ENCODE data around the gene SH3BGRL2.
"Not testable (repeated sequence)": the region's sequence is repeated elsewhere in the genome, so short reads cannot be mapped to it uniquely, and the experiment has no call there.

SH3BGRL2 gene

DNA sequence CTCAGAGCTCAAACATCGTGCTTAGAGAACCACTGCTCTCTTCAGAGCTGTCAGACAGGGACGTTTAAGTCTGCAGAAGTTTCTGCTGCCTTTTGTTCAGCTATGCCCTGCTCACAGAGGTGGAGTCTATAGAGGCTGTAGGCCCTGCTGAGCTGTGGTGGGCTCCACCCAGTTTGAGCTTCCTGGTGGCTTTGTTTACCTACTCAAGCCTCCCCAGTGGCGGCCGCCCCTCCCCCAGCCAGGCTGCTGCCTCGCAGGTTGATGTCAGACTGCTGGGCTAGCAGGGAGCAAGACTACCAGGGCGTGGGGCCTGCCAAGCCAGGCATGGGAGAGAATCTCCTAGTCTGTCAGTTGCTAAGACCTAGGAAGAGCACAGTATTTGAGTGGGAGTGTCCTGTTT, 32.5 kb downstream of the SH3BGRL2 start:
- H3K27ac ChIP-seq (ENCODE audit: extremely low read depth, low read depth, low read length); H3K36me3 ChIP-seq (ENCODE audit: control insufficient read depth in 2 of 2, insufficient read depth in 1 of 2, low read length in 2 of 2); H3K4me3 ChIP-seq (ENCODE audit: low read depth, low read length); POLR2A ChIA-PET; H3K4me1 ChIP-seq (ENCODE audit: control insufficient read depth, insufficient read depth, low read length); H3K9me3 ChIP-seq (ENCODE audit: control insufficient read depth, insufficient read depth, low read depth, low read length): not testable (repeated sequence)
- CTCF ChIA-PET = interaction anchor here (0.7 to 1.6 kb wide), 4 partner anchors 19 to 93 kb away, joined by 3 to 9 read pairs (median 4); no protein-coding TSS in a partner anchor
- TF ChIP-seq ZIC2 (tag by site-specific recombination; IDR thresholded peaks at IDR 0.05) = peak; percentile 65; the same call in 1 of the 2 replicates
- TF ChIP-seq, protein P1, sequence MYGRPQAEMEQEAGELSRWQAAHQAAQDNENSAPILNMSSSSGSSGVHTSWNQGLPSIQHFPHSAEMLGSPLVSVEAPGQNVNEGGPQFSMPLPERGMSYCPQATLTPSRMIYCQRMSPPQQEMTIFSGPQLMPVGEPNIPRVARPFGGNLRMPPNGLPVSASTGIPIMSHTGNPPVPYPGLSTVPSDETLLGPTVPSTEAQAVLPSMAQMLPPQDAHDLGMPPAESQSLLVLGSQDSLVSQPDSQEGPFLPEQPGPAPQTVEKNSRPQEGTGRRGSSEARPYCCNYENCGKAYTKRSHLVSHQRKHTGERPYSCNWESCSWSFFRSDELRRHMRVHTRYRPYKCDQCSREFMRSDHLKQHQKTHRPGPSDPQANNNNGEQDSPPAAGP (tag by site-specific recombination; IDR thresholded peaks at IDR 0.05) = 0 out of 2 replicates have a peak, but pooled peaks have one; percentile 21
- TF ChIP-seq KLF1 (tag by site-specific recombination; IDR thresholded peaks at IDR 0.05) = peak; percentile 60
- 0 out of 2 replicates have a peak, but pooled peaks have one; percentile 21 for TF ChIP-seq OSR2 (tag by site-specific recombination; IDR thresholded peaks at IDR 0.05)

DNA sequence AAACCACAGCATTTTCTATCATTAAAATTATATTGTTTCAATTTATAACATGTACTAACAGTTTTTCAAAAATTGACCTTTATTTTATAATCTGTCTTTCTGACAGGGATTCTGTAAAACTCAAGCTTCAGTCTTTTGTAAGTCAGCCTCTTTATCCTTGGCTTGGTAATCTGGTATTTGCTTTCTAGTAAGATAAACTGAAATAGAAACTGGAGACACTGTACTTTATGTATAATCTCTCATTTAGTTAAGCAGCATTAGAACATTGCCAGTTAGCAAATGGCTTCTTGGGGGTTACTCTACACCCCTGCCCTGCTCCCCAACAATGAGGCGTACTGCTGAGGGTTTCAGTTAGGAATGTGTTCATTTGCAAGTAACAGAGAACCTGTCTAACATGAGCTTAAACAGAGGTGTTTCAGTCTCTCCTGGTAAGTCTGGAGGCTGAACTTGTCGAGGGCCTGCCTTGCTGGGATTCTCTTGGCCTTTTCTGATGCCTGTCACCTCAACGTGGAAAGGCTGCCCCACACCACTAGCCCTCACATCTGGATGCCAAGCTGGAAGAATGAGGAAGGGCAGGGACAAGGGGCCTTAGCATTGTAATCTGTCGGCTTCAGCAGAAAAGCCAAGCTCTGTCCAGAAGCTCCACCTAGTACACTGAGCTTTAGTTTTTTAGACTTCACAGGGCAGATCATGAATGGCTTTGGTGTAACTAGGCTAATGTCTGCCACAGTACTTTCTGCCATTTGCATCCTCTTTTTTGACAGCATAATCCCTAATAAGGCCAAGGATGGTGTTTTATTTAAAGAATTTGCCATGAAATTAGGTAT, 34.8 kb downstream of the SH3BGRL2 start:
- H3K4me1 ChIP-seq (ENCODE audit: control insufficient read depth, insufficient read depth, low read length) = no peaks in the 10 kb centered on the region; the same call in 1 of the 2 replicates
- H3K27ac ChIP-seq (ENCODE audit: extremely low read depth, low read depth, low read length) = no peak overlapping the region
- H3K9me3 ChIP-seq (ENCODE audit: control insufficient read depth, insufficient read depth, low read depth, low read length) = no peaks in the 10 kb centered on the region
- TF ChIP-seq ZNF23 (tag by site-specific recombination; IDR thresholded peaks at IDR 0.05; ENCODE audit: borderline replicate concordance) (no peak), HOXA7 (CRISPR knock-in tag; IDR thresholded peaks at IDR 0.05; ENCODE audit: borderline replicate concordance) (no peak), ZNF248 (tag by site-specific recombination; IDR thresholded peaks at IDR 0.05) (no peak), OVOL3 (tag by site-specific recombination; IDR thresholded peaks at IDR 0.05) (no peak), ZNF184 (tag by site-specific recombination; IDR thresholded peaks at IDR 0.05) (no peak), ZNF121 (tag by site-specific recombination; IDR thresholded peaks at IDR 0.05) (no peak), YY2 (tag by site-specific recombination; IDR thresholded peaks at IDR 0.05) (no peak), KLF16 (tag by site-specific recombination; IDR thresholded peaks at IDR 0.05) (no peak), ZNF843 (tag by site-specific recombination; IDR thresholded peaks at IDR 0.05) (no peak), ZNF239 (tag by site-specific recombination; IDR thresholded peaks at IDR 0.05) (no peak)
- no peak overlapping the region for H3K4me3 ChIP-seq (ENCODE audit: low read depth, low read length)
- no peaks in the 10 kb centered on the region for H3K36me3 ChIP-seq (ENCODE audit: control insufficient read depth in 2 of 2, insufficient read depth in 1 of 2, low read length in 2 of 2)
- POLR2A ChIA-PET = no interaction called here
- CTCF ChIA-PET = interaction anchor here (1.0 to 1.9 kb wide), 5 partner anchors 10 to 112 kb away, joined by 4 to 10 read pairs (median 4); no protein-coding TSS in a partner anchor

DNA sequence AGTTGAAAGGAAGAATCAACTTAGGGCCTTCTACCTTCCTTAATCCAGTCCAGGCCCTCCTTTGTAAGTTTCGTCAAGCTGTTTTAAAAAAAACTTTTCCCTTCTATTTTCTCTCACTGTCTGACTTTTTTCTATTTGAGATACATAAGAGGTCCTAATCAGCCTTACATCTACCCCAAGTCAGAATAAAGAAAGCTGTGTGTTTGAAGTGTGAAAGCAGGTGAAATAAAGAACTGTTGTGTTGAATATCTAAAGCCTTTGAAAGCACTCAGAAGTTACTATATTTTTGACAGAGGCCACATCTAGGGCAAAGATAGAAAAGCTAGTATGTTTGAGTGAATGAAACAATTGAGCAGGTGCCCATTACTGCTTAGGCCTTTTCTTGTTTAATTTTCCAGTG, 35.5 kb downstream of the SH3BGRL2 start:
- Histone ChIP-seq H3K9me3 (ENCODE audit: control insufficient read depth, insufficient read depth, low read depth, low read length) (no peaks in the 10 kb centered on the region), H3K27ac (ENCODE audit: extremely low read depth, low read depth, low read length) (no peak overlapping the region), H3K36me3 (ENCODE audit: control insufficient read depth in 2 of 2, insufficient read depth in 1 of 2, low read length in 2 of 2) (no peaks in the 10 kb centered on the region), H3K4me1 (ENCODE audit: control insufficient read depth, insufficient read depth, low read length) (no peaks in the 10 kb centered on the region; the same call in 1 of the 2 replicates), H3K4me3 (ENCODE audit: low read depth, low read length) (no peak overlapping the region)
- POLR2A ChIA-PET = no interaction called here
- no peak for TF ChIP-seq ZNF239 (tag by site-specific recombination; IDR thresholded peaks at IDR 0.05)
- CTCF ChIA-PET = interaction anchor here (0.8 to 1.9 kb wide), 3 partner anchors 9 to 96 kb away, joined by 3 to 10 read pairs (median 8); no protein-coding TSS in a partner anchor

DNA sequence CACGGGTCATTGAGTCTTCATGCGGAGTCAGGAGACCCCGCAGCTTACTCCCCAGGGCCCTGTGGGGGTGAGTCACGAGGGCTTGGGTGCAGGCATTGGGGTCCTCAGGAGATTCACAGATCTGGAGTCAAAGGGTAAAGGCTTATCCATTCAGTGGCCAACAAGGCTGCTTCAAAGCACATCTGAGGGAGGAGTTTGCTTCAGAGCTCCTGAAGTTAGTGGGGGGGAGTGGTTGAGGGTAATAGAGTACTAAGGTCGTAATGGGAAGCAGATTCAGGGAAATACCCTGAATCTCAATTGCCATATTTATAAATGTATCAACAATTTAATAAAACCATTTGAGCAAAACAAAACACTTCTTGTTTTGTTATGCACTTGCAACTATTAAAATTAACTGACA, 37.3 kb downstream of the SH3BGRL2 start:
- CTCF ChIA-PET = interaction anchor here (0.7 to 1.8 kb wide), 2 partner anchors 25 to 123 kb away, joined by 3 to 5 read pairs; no protein-coding TSS in a partner anchor

More for the DNA sequence above, 37.3 kb downstream of the SH3BGRL2 start:
- Histone ChIP-seq H3K4me3 (ENCODE audit: low read depth, low read length) (no peak overlapping the region), H3K4me1 (ENCODE audit: control insufficient read depth, insufficient read depth, low read length) (no peaks in the 10 kb centered on the region; the same call in 1 of the 2 replicates), H3K27ac (ENCODE audit: extremely low read depth, low read depth, low read length) (no peak overlapping the region), H3K36me3 (ENCODE audit: control insufficient read depth in 2 of 2, insufficient read depth in 1 of 2, low read length in 2 of 2) (no peaks in the 10 kb centered on the region), H3K9me3 (ENCODE audit: control insufficient read depth, insufficient read depth, low read depth, low read length) (no peaks in the 10 kb centered on the region)
- TF ChIP-seq ZNF660 (tag by site-specific recombination; IDR thresholded peaks at IDR 0.05) (no peak), ZNF830 (tag by site-specific recombination; IDR thresholded peaks at IDR 0.05; ENCODE audit: low read depth) (no peak), ZBTB48 (tag by site-specific recombination; IDR thresholded peaks at IDR 0.05) (no peak)
- TF ChIP-seq, protein P2, sequence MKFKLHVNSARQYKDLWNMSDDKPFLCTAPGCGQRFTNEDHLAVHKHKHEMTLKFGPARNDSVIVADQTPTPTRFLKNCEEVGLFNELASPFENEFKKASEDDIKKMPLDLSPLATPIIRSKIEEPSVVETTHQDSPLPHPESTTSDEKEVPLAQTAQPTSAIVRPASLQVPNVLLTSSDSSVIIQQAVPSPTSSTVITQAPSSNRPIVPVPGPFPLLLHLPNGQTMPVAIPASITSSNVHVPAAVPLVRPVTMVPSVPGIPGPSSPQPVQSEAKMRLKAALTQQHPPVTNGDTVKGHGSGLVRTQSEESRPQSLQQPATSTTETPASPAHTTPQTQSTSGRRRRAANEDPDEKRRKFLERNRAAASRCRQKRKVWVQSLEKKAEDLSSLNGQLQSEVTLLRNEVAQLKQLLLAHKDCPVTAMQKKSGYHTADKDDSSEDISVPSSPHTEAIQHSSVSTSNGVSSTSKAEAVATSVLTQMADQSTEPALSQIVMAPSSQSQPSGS (tag by site-specific recombination; IDR thresholded peaks at IDR 0.05; ENCODE audit: low read depth) = no peak
- TF ChIP-seq, protein P3, sequence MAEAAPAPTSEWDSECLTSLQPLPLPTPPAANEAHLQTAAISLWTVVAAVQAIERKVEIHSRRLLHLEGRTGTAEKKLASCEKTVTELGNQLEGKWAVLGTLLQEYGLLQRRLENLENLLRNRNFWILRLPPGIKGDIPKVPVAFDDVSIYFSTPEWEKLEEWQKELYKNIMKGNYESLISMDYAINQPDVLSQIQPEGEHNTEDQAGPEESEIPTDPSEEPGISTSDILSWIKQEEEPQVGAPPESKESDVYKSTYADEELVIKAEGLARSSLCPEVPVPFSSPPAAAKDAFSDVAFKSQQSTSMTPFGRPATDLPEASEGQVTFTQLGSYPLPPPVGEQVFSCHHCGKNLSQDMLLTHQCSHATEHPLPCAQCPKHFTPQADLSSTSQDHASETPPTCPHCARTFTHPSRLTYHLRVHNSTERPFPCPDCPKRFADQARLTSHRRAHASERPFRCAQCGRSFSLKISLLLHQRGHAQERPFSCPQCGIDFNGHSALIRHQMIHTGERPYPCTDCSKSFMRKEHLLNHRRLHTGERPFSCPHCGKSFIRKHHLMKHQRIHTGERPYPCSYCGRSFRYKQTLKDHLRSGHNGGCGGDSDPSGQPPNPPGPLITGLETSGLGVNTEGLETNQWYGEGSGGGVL (tag by site-specific recombination; IDR thresholded peaks at IDR 0.05) = no peak
- POLR2A ChIA-PET = no interaction called here
